ENCODE results near the gene FIGNL2.

GRCh38 chr12:51792417-51792816 lies 56.1 kb downstream of the FIGNL2 start:
- TF ChIP-seq EZH2 (IDR thresholded peaks at IDR 0.05; ENCODE audit: low read length) (no peak), CTCF (optimal IDR thresholded peaks at IDR 0.05 in 1 of 3, IDR thresholded peaks at IDR 0.05 in 1 of 3, conservative IDR thresholded peaks at IDR 0.05 in 1 of 3; ENCODE audit: extremely low read depth in 1 of 3, insufficient read depth in 2 of 3, low read length in 3 of 3) (no peak)
